GM23338 (cell line): ENCODE results near the gene GAPVD1. TPM values are rescaled to one million over a fixed set of nuclear protein-coding genes. Genes with fewer than 3 reads are reported as not detected.

Experiments used
- ATAC-seq: fragments of 200-7000 bp; cut with Tn5 transposase; 3 replicates; pipeline ENCODE4 v1.9.1; 2020
- DNase-seq: peaks from one replicate; pipeline ENCODE4 v3.0.0-alpha.2; 2015; ENCODE audit warnings: low spot score
- H2AFZ ChIP-seq: fragments of 200-600 bp; sonication (generic); 2 replicates; pipeline ENCODE4 v1.8.0; 2016; ENCODE audit warnings: antibody characterized with exemption, mild to moderate bottlenecking, moderate library complexity
- H3F3A ChIP-seq: fragments of 200-600 bp; sonication (generic); replicated peaks from 2 replicates; pipeline ENCODE4 v1.8.0; 2017; ENCODE audit warnings: antibody characterized with exemption, mixed run types, low read depth
- H3K27ac ChIP-seq: fragments of 200-600 bp; sonication (generic); 2 replicates; pipeline ENCODE4 v1.6.1; 2016; ENCODE audit warnings: low read depth
- H3K27me3 ChIP-seq: fragments of 200-600 bp; sonication (generic); 2 replicates; pipeline ENCODE4 v1.8.0; 2016; ENCODE audit warnings: mild to moderate bottlenecking, mixed run types, moderate library complexity; ENCODE audit not compliant: insufficient read depth
- H3K36me3 ChIP-seq: fragments of 200-600 bp; sonication (generic); 2 replicates; pipeline ENCODE4 v1.8.0; 2016; ENCODE audit warnings: mild to moderate bottlenecking; ENCODE audit not compliant: insufficient read depth
- H3K4me1 ChIP-seq: fragments of 200-600 bp; sonication (generic); 2 replicates; pipeline ENCODE4 v1.8.0; 2016; ENCODE audit warnings: mild to moderate bottlenecking, moderate library complexity; ENCODE audit not compliant: insufficient read depth
- H3K4me2 ChIP-seq: fragments of 200-600 bp; sonication (generic); 2 replicates; pipeline ENCODE4 v1.7.1; 2017; ENCODE audit warnings: mixed run types
- H3K4me3 ChIP-seq: fragments of 200-600 bp; sonication (generic); 2 replicates; pipeline ENCODE4 v1.6.1; 2016; ENCODE audit warnings: mixed run types
- H3K79me2 ChIP-seq: fragments of 200-600 bp; sonication (generic); replicated peaks from 2 replicates; pipeline ENCODE4 v1.8.0; 2017; ENCODE audit warnings: mild to moderate bottlenecking; ENCODE audit not compliant: insufficient read depth
- H3K9me2 ChIP-seq: fragments of 200-600 bp; sonication (generic); 2 replicates; pipeline ENCODE4 v1.8.0; 2017; ENCODE audit not compliant: insufficient read depth
- H4K20me1 ChIP-seq: fragments of 200-600 bp; sonication (generic); replicated peaks from 2 replicates; pipeline ENCODE4 v1.8.0; 2017; ENCODE audit warnings: mild to moderate bottlenecking; ENCODE audit not compliant: insufficient read depth
- H3K27ac Mint-ChIP-seq: 2 replicates; pipeline ENCODE4 v1.8.0; 2020; ENCODE audit warnings: inconsistent platforms, mild to moderate bottlenecking, moderate library complexity, mixed read lengths
- H3K27me3 Mint-ChIP-seq: 3 replicates; pipeline ENCODE4 v1.8.0; 2022; ENCODE audit warnings: low read depth, mild to moderate bottlenecking, moderate library complexity, mixed read lengths, inconsistent platforms; ENCODE audit not compliant: insufficient read depth, poor library complexity
- H3K36me3 Mint-ChIP-seq: 3 replicates; pipeline ENCODE4 v1.8.0; 2021; ENCODE audit warnings: low read depth, mild to moderate bottlenecking, inconsistent platforms, moderate library complexity, mixed read lengths
- H3K4me1 Mint-ChIP-seq: 3 replicates; pipeline ENCODE4 v1.8.0; 2020; ENCODE audit warnings: mild to moderate bottlenecking, inconsistent platforms, mixed read lengths
- H3K4me3 Mint-ChIP-seq: 3 replicates; pipeline ENCODE4 v1.8.0; 2021; ENCODE audit warnings: moderate library complexity, mild to moderate bottlenecking, inconsistent platforms, mixed read lengths
- H3K9me3 Mint-ChIP-seq: 3 replicates; pipeline ENCODE4 v1.8.0; 2020; ENCODE audit warnings: moderate library complexity, mild to moderate bottlenecking, inconsistent platforms, mixed read lengths
- CREB1 ChIP-seq: fragments of 250-450 bp; sonication (Bioruptor Pico); IDR thresholded peaks from 2 replicates; pipeline ENCODE4 v1.5.0; 2020; ENCODE audit warnings: low read depth, mild to moderate bottlenecking, moderate library complexity
- CTCF ChIP-seq, 2 experiments: fragments of 200-600 bp in 1 of 2; sonication (generic) in 1 of 2; conservative IDR thresholded peaks; 2 replicates each; pipeline versions ENCODE4 v1.5.1 to v1.6.1; 2016 to 2017; ENCODE audit warnings: antibody characterized with exemption in 2 of 2, low read depth in 2 of 2, mild to moderate bottlenecking in 2 of 2, moderate library complexity in 1 of 2
- JUNB ChIP-seq: IDR thresholded peaks from one replicate; pipeline ENCODE4 v1.6.1; 2016; ENCODE audit warnings: antibody characterized with exemption; ENCODE audit not compliant: unreplicated experiment
- STAT1 ChIP-seq: IDR thresholded peaks from one replicate; pipeline ENCODE4 v1.6.1; 2016; ENCODE audit warnings: antibody characterized with exemption; ENCODE audit not compliant: unreplicated experiment
- polyA plus RNA-seq: library from polyadenylated mRNA; unstranded; fragments of >200 nt; fragmentation: Nextera tagmentation; extraction: Ambion mirVana; gene quantifications from 2 replicates; pipeline ENCODE4 v1.2.1, GENCODE V29; 2016
- total RNA-seq: library from RNA; depleted of rRNA; stranded (reverse); fragments of >200 nt; shearing (Covaris generic); gene quantifications from 2 replicates; pipeline ENCODE4 v1.2.3, GENCODE V29; 2014
- TF ChIP-seq, protein P1 (sequence below): fragments of 250-450 bp; sonication (Bioruptor Pico); IDR thresholded peaks from 2 replicates; pipeline ENCODE4 v1.5.0; 2020; ENCODE audit warnings: mild to moderate bottlenecking, moderate library complexity

Gene GAPVD1
- total and polyA plus RNA-seq, 2 experiments from 2014 or later, result 19.2 to 34.6 TPM

- Histone ChIP-seq H4K20me1 (no peaks in the 10 kb centered on the region; the same call in 1 of the 2 replicates), H3K27ac (no peak overlapping the region), H3K4me1 (no peaks in the 10 kb centered on the region), H3K27me3 (no peaks in the 10 kb centered on the region), H3K36me3 (peaks cover 3% of the 10 kb centered on the region; the same call in 1 of the 2 replicates), H3K4me2 (no peak overlapping the region), H3K4me3 (no peak overlapping the region), H3K79me2 (no peaks in the 10 kb centered on the region), H2AFZ (no peak overlapping the region), H3F3A (no peaks in the 10 kb centered on the region), H3K9me2 (no peaks in the 10 kb centered on the region)
- DNase-seq, result no peak
- Mint-ChIP-seq H3K4me1 (no peaks in the 10 kb centered on the region), H3K27ac (no peak overlapping the region), H3K36me3 (peaks cover 30% of the 10 kb centered on the region), H3K27me3 (no peaks in the 10 kb centered on the region), H3K9me3 (no peaks in the 10 kb centered on the region), H3K4me3 (no peak overlapping the region)
- TF ChIP-seq CTCF (conservative IDR thresholded peaks at IDR 0.05; ENCODE audit: low read depth in 2 of 2) (no peak), STAT1 (no peak)
- no peak for ATAC-seq
Measured at GRCh38 chr9:125321496-125321895, 59.9 kb downstream of the GAPVD1 start.

GRCh38 chr9:125323615-125324014 lies 62.0 kb downstream of the GAPVD1 start:
- H3K9me3 Mint-ChIP-seq, result no peaks in the 10 kb centered on the region
- H2AFZ ChIP-seq, result no peak overlapping the region
- H3K9me2 ChIP-seq, result no peaks in the 10 kb centered on the region
- peaks cover 12% of the 10 kb centered on the region; the same call in 1 of the 2 replicates for H3K36me3 ChIP-seq
- H3K4me1 ChIP-seq, result no peaks in the 10 kb centered on the region
- no peaks in the 10 kb centered on the region; the same call in 1 of the 2 replicates for H4K20me1 ChIP-seq
- TF ChIP-seq CREB1 (CRISPR knock-in tag), result no peak
- no peak for TF ChIP-seq STAT1
- H3K36me3 Mint-ChIP-seq, result peaks cover 33% of the 10 kb centered on the region
- H3K79me2 ChIP-seq, result no peaks in the 10 kb centered on the region
- no peak for ATAC-seq
- no peaks in the 10 kb centered on the region for H3F3A ChIP-seq
- H3K4me3 Mint-ChIP-seq, result no peak overlapping the region
- no peak overlapping the region for H3K4me3 ChIP-seq
- H3K4me2 ChIP-seq, result no peak overlapping the region
- no peaks in the 10 kb centered on the region for H3K27me3 ChIP-seq
- no peak for DNase-seq
- no peaks in the 10 kb centered on the region for H3K27me3 Mint-ChIP-seq
- H3K27ac ChIP-seq, result no peak overlapping the region
- H3K4me1 Mint-ChIP-seq, result no peaks in the 10 kb centered on the region
- no peak overlapping the region for H3K27ac Mint-ChIP-seq

GRCh38 chr9:125325826-125326225 lies 64.2 kb downstream of the GAPVD1 start:
- DNase-seq (no peak), ATAC-seq (no peak)
- no peaks in the 10 kb centered on the region for H3K79me2 ChIP-seq
- H3K36me3 ChIP-seq, result peaks cover 12% of the 10 kb centered on the region; the same call in 1 of the 2 replicates
- no peak overlapping the region for H3K4me3 Mint-ChIP-seq
- no peaks in the 10 kb centered on the region for H3K27me3 Mint-ChIP-seq
- no peaks in the 10 kb centered on the region for H3K9me2 ChIP-seq
- H3K4me1 Mint-ChIP-seq, result no peaks in the 10 kb centered on the region
- no peaks in the 10 kb centered on the region for H3K9me3 Mint-ChIP-seq
- H3K4me3 ChIP-seq, result no peak overlapping the region
- H3F3A ChIP-seq, result no peaks in the 10 kb centered on the region
- no peak overlapping the region for H3K4me2 ChIP-seq
- H3K27ac Mint-ChIP-seq, result no peak overlapping the region
- H4K20me1 ChIP-seq, result no peaks in the 10 kb centered on the region
- H3K27me3 ChIP-seq, result no peaks in the 10 kb centered on the region
- no peak overlapping the region for H3K27ac ChIP-seq
- no peak for TF ChIP-seq JUNB
- TF ChIP-seq, protein P1, sequence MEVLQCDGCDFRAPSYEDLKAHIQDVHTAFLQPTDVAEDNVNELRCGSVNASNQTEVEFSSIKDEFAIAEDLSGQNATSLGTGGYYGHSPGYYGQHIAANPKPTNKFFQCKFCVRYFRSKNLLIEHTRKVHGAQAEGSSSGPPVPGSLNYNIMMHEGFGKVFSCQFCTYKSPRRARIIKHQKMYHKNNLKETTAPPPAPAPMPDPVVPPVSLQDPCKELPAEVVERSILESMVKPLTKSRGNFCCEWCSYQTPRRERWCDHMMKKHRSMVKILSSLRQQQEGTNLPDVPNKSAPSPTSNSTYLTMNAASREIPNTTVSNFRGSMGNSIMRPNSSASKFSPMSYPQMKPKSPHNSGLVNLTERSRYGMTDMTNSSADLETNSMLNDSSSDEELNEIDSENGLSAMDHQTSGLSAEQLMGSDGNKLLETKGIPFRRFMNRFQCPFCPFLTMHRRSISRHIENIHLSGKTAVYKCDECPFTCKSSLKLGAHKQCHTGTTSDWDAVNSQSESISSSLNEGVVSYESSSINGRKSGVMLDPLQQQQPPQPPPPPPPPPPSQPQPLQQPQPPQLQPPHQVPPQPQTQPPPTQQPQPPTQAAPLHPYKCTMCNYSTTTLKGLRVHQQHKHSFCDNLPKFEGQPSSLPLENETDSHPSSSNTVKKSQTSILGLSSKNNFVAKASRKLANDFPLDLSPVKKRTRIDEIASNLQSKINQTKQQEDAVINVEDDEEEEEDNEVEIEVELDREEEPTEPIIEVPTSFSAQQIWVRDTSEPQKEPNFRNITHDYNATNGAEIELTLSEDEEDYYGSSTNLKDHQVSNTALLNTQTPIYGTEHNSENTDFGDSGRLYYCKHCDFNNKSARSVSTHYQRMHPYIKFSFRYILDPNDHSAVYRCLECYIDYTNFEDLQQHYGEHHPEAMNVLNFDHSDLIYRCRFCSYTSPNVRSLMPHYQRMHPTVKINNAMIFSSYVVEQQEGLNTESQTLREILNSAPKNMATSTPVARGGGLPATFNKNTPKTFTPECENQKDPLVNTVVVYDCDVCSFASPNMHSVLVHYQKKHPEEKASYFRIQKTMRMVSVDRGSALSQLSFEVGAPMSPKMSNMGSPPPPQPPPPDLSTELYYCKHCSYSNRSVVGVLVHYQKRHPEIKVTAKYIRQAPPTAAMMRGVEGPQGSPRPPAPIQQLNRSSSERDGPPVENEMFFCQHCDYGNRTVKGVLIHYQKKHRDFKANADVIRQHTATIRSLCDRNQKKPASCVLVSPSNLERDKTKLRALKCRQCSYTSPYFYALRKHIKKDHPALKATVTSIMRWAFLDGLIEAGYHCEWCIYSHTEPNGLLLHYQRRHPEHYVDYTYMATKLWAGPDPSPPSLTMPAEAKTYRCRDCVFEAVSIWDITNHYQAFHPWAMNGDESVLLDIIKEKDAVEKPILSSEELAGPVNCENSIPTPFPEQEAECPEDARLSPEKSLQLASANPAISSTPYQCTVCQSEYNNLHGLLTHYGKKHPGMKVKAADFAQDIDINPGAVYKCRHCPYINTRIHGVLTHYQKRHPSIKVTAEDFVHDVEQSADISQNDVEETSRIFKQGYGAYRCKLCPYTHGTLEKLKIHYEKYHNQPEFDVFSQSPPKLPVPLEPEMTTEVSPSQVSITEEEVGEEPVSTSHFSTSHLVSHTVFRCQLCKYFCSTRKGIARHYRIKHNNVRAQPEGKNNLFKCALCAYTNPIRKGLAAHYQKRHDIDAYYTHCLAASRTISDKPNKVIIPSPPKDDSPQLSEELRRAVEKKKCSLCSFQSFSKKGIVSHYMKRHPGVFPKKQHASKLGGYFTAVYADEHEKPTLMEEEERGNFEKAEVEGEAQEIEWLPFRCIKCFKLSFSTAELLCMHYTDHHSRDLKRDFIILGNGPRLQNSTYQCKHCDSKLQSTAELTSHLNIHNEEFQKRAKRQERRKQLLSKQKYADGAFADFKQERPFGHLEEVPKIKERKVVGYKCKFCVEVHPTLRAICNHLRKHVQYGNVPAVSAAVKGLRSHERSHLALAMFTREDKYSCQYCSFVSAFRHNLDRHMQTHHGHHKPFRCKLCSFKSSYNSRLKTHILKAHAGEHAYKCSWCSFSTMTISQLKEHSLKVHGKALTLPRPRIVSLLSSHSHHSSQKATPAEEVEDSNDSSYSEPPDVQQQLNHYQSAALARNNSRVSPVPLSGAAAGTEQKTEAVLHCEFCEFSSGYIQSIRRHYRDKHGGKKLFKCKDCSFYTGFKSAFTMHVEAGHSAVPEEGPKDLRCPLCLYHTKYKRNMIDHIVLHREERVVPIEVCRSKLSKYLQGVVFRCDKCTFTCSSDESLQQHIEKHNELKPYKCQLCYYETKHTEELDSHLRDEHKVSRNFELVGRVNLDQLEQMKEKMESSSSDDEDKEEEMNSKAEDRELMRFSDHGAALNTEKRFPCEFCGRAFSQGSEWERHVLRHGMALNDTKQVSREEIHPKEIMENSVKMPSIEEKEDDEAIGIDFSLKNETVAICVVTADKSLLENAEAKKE (CRISPR knock-in tag), result no peak
- peaks cover 42% of the 10 kb centered on the region for H3K36me3 Mint-ChIP-seq
- H2AFZ ChIP-seq, result no peak overlapping the region
- H3K4me1 ChIP-seq, result no peaks in the 10 kb centered on the region
